Peyer's patch (tissue), 4 donors: ENCODE data around the gene IL12RB1.

Experiments used
- POLR2A ChIP-seq, 2 donors: fragments of 450-650 bp; IDR thresholded peaks; one replicate each; pipeline ENCODE4 v1.5.1; 2017; ENCODE audit warnings: antibody characterized with exemption in 2 of 2, mild to moderate bottlenecking in 2 of 2, moderate library complexity in 2 of 2
- TF ChIP-seq, protein P1 (sequence below), 6 experiments: fragments of 450-650 bp in 4 of 6; fragments of 200-600 bp in 2 of 6; sonication (generic) in 1 of 6; IDR thresholded peaks; one replicate each; pipeline ENCODE4 v1.5.1; 2017 to 2019; ENCODE audit warnings: antibody characterized with exemption in 6 of 6, mild to moderate bottlenecking in 3 of 6, moderate library complexity in 1 of 6

DNA sequence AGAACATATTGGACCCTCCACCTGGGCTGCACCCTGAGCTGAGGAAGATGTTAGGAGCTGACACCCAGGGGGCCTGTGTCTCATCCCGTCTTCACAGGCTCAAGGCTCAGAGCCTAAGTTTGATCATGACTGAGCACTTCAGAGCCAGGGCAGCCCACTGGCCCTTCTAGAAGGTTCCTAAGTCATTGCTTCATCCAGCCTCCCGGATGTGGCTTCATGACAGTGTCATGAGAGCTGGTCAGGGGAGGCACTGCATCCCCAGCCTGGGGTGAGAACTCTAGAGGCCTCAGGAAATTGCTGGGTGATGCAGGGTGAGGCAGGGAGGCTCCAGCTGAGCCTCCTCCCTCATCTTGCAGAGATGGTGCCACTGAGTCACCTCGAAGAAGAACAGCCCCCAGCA is 41.3 kb upstream of the IL12RB1 start:
- TF ChIP-seq, protein P1, sequence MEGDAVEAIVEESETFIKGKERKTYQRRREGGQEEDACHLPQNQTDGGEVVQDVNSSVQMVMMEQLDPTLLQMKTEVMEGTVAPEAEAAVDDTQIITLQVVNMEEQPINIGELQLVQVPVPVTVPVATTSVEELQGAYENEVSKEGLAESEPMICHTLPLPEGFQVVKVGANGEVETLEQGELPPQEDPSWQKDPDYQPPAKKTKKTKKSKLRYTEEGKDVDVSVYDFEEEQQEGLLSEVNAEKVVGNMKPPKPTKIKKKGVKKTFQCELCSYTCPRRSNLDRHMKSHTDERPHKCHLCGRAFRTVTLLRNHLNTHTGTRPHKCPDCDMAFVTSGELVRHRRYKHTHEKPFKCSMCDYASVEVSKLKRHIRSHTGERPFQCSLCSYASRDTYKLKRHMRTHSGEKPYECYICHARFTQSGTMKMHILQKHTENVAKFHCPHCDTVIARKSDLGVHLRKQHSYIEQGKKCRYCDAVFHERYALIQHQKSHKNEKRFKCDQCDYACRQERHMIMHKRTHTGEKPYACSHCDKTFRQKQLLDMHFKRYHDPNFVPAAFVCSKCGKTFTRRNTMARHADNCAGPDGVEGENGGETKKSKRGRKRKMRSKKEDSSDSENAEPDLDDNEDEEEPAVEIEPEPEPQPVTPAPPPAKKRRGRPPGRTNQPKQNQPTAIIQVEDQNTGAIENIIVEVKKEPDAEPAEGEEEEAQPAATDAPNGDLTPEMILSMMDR (IDR thresholded peaks at IDR 0.05) = no peak
- TF ChIP-seq POLR2A (IDR thresholded peaks at IDR 0.05) = no peak
